C4-2B (cell line): Measurements from ENCODE around the gene EFNB2.

ENCODE experiments used
- ZFX ChIP-seq: fragments of 450-650 bp; IDR thresholded peaks from 2 replicates; pipeline ENCODE4 v1.6.1; 2017
- TF ChIP-seq, protein P1 (sequence below): fragments of 450-650 bp; conservative IDR thresholded peaks from 2 replicates; pipeline ENCODE4 v1.5.1; 2017; ENCODE audit warnings: mild to moderate bottlenecking

DNA sequence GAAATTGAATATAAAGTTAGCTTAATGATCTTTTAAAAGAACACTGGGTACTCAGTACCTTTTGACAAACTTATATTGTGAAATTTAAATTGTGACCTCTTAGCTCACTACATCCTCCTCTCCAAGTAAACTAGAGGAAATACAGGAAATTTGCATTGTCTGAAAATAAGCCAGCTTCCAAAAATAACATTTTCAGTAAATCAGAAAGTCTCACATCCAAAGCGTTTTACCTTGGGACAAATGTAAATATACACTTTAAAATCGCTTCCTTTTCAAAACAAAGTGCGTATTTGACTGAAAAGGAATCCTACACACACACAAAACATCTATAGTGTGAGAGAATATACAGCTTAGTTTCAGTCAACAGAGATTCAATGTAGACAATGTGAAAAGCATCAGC lies 2.1 kb upstream of the EFNB2 start:
- TF ChIP-seq, protein P1, sequence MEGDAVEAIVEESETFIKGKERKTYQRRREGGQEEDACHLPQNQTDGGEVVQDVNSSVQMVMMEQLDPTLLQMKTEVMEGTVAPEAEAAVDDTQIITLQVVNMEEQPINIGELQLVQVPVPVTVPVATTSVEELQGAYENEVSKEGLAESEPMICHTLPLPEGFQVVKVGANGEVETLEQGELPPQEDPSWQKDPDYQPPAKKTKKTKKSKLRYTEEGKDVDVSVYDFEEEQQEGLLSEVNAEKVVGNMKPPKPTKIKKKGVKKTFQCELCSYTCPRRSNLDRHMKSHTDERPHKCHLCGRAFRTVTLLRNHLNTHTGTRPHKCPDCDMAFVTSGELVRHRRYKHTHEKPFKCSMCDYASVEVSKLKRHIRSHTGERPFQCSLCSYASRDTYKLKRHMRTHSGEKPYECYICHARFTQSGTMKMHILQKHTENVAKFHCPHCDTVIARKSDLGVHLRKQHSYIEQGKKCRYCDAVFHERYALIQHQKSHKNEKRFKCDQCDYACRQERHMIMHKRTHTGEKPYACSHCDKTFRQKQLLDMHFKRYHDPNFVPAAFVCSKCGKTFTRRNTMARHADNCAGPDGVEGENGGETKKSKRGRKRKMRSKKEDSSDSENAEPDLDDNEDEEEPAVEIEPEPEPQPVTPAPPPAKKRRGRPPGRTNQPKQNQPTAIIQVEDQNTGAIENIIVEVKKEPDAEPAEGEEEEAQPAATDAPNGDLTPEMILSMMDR: no peak
- no peak for TF ChIP-seq ZFX
